Measurements from ENCODE around the gene UBE2S.

Gene UBE2S

GRCh38 chr19:55366790-55367189, 40.8 kb downstream of the UBE2S start:
- no peak for DNase-seq (ENCODE audit: extremely low read depth in 1 of 2, low read depth in 1 of 2)

GRCh38 chr19:55365964-55366363, 41.6 kb downstream of the UBE2S start:
- no peak for DNase-seq (ENCODE audit: extremely low read depth in 1 of 2, low read depth in 1 of 2)

- DNase-seq (ENCODE audit: extremely low read depth in 1 of 2, low read depth in 1 of 2) = no peak
Measured at GRCh38 chr19:55365245-55365644, 42.3 kb downstream of the UBE2S start.

- DNase-seq (ENCODE audit: extremely low read depth in 1 of 2, low read depth in 1 of 2) = no peak
Measured at GRCh38 chr19:55362990-55363716, 44.4 kb downstream of the UBE2S start, which contains the start of gene GARIN5B. Gene GARIN5B (minus strand): TSS chr19:55363260. CDS start chr19:55363066, 194 bp downstream.

GRCh38 chr19:55362174-55362989, 45.2 kb downstream of the UBE2S start:
- no peak for DNase-seq (ENCODE audit: extremely low read depth in 1 of 2, low read depth in 1 of 2)

GRCh38 chr19:55360902-55361301, 46.7 kb downstream of the UBE2S start:
- no peak for DNase-seq (ENCODE audit: extremely low read depth in 1 of 2, low read depth in 1 of 2)

- no peak for DNase-seq (ENCODE audit: extremely low read depth in 1 of 2, low read depth in 1 of 2)
Measured at GRCh38 chr19:55358943-55359908, 48.4 kb downstream of the UBE2S start.

- DNase-seq (ENCODE audit: extremely low read depth in 1 of 2, low read depth in 1 of 2) = no peak
Measured at GRCh38 chr19:55358493-55358892, 49.1 kb downstream of the UBE2S start.

GRCh38 chr19:55355213-55355821, 52.3 kb downstream of the UBE2S start:
- no peak for DNase-seq (ENCODE audit: extremely low read depth in 1 of 2, low read depth in 1 of 2)

GRCh38 chr19:55354698-55355212, 52.8 kb downstream of the UBE2S start, which contains the start of gene COX6B2:
Gene COX6B2 (minus strand): TSS chr19:55354719. CDS start chr19:55354521, 198 bp downstream.
- DNase-seq (ENCODE audit: extremely low read depth in 1 of 2, low read depth in 1 of 2) = no peak

- peak in 1 of 2 donors; percentile 49 for DNase-seq (ENCODE audit: extremely low read depth in 1 of 2, low read depth in 1 of 2)
Measured at GRCh38 chr19:55353803-55354697, 53.5 kb downstream of the UBE2S start.

GRCh38 chr19:55353356-55353802, 54.2 kb downstream of the UBE2S start:
- DNase-seq (ENCODE audit: extremely low read depth in 1 of 2, low read depth in 1 of 2) = no peak

- DNase-seq (ENCODE audit: extremely low read depth in 1 of 2, low read depth in 1 of 2) = no peak
Measured at GRCh38 chr19:55352549-55353145, 54.9 kb downstream of the UBE2S start.

- DNase-seq (ENCODE audit: extremely low read depth in 1 of 2, low read depth in 1 of 2) = no peak
Measured at GRCh38 chr19:55352040-55352439, 55.5 kb downstream of the UBE2S start.

GRCh38 chr19:55350620-55351315, 56.8 kb downstream of the UBE2S start:
- no peak for DNase-seq (ENCODE audit: extremely low read depth in 1 of 2, low read depth in 1 of 2)

Measured in activated CD8-positive, alpha-beta memory T cell treated with anti-CD3 and anti-CD28 coated beads for 1 hour (primary cell).